Hypothalamus (tissue), 51 donors: Measurements from ENCODE around the gene MROH8.

ENCODE experiments used
- DNase-seq, 51 donors: peaks; one replicate each; lab custom pipeline; 2025; lab: John Stamatoyannopoulos, UW

The MROH8 gene

DNA sequence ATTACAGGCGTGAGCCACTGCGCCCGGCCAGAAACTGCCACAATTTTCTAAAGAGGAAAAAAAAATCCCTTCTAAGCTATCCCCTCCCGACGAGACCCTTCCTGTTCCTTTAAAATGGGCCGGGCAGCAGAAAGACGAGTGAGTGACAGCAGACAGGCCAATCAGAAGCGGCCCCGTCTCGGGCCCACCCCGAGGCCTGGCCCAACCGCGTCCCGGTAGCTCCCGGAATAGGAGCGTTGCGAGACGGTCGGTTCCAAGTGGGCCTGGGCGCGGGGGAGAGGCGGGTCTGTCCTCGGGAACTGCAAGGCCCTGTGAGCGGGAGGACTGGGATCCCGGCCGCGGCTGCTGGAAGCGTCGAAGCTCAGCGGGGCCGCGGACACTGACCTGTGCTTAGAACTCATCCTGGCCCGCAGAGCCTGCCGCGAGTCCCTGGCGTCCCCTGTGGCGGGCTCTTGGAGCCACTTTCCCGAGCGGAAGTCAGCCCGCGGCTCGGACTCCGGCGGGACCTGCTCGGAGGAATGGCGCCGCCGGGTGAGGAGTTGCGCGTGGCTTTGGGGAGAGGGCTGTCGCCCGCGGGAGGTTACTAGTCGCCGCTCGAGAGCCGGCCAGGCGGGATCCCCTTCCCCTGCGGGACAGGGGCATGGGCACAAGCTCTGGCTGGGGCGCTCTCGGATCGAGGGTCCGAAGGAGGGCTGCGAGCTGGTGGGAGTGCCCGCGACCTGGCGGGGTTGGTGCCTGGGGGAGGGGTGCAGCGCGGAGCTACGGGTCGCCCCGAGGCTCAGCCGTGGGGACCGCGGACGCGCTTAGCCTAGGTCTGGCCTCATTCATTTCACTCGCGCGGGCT, at the start of gene MROH8, which contains the start of gene RPN2:
TSS of gene MROH8 (minus strand) at position 710 of the 844 bp plus-strand sequence.
TSS of gene RPN2 (plus strand) at position 492 of the 844 bp plus-strand sequence. CDS start at position 519, 27 bp downstream.
- DNase-seq, result peak; percentile 70 to 98 (median 95)

DNA sequence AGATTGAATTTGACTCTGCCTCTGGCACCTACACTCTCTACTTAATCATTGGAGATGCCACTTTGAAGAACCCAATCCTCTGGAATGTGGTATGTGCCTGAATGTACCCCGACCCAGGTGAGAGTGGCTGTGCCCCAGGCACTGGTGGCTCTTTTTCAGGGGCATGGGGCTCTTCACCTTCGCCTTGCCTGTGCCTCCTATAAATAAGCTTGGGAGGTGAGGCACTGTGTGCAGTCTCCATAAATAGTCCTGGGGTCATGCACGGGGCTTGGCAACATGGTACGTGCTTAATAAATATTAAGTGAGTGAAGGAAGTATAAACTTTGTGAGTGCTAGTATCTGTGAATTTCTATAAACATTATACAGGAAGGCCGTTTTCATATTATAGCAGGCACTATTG, 49.3 kb upstream of the MROH8 start:
- no peak for DNase-seq

DNA sequence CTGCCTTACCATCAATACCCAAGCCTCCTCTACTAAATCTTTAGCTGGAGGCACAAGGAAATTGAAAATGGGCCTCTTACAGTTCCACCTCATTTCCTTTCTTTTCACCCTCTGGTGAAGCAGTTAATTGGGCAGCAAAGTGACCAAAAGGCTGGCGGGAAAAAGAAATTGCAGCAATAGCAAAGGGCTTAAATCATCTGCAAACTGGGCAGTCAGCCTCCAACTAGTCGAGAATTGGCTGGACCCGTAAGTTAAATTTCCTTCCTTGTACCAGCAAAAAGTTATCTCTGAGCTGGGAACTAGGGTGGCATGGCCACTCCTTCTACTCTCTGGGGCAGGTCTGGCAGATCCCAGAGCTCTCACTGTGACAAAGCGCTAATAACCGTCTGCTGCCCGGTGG, 48.7 kb upstream of the MROH8 start:
- DNase-seq, result no peak

DNA sequence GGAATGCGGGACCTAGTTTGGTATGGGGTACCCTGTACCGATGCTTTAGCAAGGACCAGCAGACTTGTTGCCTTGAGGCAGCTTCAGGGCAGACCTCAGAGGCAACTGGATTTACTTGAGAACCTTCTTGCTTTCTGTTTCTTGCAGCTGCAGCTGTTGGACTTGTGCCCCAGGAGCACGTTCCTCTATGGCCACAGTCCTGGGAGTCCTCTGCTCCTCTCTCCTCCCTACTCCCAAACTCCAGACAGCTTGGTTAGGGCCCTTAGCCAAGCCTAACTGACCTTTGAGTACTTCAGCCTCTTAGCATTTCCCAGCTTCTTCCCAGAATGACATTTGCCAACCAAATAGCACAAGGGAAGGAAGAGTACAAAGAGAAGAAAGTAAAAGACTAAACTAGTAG, 47.5 kb upstream of the MROH8 start:
- no peak for DNase-seq

DNA sequence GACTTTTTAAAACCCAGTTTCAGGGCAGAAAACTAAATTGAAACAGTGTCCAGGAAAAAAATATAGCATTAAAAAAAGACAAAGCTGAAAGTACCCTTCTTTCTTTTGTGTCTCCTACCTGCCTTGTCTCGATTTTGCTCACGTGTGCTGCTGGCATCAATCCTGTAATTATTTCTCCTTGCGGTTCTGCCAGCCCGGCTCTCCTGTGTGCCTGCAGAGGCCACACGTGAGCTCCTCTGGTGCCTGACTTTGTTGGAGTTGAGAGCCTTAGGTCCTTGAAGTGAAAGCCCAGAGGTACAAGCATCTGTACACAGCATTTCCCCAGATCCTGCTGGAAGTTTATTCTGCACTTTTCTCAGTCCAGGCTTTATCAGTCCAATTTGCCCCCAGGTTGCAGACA, 45.8 kb upstream of the MROH8 start:
- no peak for DNase-seq

DNA sequence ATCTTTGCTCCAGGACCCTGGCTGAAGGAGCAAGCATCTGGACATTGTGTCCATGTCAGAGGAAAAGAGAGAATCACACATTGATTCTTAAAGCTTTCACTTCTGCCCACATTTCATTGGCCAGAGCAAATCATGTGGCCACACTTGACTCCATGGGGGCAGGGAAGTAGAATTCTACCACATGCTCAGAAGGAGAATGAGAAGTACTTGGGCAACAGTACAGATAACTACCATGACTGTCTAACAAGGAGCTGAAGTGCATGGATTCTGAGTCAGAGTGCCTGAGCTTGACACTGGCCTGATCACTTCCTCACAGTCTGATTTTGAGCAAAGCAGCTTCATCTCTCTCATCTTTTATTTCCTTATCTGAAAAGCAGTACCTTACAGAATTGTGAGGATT, 43.7 kb upstream of the MROH8 start:
- DNase-seq, result peak in 7 of 51 donors; percentile 4 to 32 (median 13)

DNA sequence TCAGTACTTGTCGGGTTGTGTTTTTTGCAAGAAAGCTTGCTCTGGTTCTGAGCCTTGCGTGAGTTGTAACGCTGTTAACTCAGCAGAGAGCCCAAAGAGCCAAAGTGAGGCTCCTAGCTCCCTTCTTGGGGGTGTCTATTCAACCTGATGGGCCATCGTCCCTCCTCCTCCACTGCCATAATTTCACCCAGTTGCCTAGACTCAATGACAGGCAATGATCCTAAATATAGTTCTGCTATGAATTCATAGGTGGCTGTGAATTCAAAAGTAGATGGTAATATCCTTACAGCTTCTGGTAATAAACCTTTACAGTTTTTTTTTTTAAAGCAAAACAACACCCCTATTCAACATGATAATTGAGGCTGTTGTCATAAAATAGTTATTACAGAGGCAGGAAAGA, 42.7 kb upstream of the MROH8 start:
- DNase-seq, result no peak

DNA sequence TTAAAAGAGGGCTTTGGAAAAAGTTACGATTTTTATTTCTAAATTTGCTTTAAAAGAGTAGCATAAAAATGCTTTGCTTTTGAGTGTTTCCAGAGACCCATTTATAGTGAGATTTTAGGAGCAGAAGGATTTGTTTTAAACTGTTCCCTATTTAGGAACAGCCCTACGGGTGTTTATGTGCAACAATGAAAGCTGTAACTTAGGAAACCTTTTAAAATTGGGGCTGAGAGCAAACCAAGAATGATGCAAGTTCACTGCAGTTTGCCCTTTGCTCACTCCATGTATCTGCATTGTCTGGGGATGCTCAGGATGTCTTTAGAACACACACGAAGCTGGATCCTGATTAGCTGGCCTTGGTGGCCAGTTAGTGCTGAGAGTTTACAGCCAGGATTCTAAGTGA, 41.4 kb upstream of the MROH8 start:
- DNase-seq, result no peak

DNA sequence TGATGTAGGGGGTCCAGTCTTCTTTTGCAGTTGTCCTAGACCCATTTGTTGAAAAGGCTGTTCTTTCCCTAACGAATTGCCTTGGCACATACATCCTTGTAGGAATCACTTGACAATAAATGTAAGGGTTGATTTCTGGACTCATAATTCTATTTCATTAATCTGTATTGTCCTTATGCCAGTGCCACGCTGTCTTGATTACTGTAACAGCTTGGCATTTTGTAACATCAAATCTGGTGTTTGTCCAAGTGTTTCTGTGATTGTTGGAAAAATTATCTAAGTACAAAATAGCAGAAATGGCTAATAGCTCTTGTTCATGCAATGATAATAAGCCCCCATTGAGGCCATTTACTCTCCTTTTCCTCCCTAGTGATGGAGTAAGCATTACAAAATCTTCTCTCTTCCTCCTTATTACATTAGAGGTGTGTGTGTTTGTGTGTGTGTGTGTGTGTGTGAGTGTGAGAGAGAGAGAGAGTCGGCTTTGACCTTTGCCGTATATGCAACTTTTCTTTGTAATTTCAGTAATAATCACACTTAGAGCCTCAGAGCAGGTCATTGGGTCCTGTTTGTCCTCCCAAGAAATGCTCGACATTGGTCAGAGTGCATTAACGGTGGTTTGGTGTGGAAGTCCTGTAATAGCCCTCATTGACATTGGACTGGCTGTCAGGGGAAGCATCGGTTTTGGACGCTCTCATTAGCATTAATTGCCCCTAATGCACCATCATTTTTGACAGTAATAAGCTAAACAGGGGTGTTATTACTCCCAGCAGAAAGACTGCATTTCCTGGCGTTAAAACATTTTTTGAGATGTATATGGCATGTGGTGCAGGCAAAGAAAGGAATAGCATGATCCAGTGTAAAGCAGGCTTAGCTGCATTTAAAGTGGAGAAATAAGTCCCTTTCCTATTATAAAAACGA, 40.7 kb upstream of the MROH8 start:
- DNase-seq, result no peak

DNA sequence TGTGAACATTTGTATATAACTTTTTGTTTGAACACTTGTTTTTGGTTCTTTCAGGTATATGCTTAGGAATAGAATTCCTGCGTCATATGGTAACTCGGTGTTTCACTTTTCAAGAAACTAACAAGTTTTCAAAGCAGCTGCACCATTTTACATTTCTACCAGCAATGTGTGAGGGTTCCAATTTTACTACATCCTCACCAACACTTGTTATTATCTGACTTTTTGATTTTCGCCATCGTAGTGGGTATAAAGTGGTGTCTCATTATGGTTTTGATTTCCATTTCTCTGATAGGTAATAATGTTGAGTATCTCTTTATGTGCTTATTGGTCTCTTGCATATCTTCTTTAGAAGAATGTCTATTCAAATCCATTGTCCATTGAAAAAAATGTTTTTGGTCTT, 39.6 kb upstream of the MROH8 start:
- DNase-seq, result no peak

DNA sequence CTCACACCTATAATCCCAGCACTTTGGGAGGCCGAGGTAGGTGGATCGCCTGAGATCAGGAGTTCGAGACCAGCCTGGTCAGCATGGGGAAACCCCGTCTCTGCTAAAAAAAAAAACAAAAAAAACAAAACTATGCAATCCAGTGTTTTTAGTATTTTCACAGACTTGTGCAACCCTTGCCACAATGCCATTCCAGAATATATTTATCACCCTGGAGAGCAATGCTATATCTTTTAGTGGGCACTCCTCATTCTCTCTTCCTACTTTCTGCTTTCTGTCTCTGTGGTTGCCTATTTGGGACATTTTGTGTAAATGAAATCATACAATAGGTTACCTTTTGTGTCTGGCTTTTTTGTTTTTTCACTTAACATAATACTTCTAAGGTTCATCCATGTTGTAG, 39.1 kb upstream of the MROH8 start:
- DNase-seq, result no peak

DNA sequence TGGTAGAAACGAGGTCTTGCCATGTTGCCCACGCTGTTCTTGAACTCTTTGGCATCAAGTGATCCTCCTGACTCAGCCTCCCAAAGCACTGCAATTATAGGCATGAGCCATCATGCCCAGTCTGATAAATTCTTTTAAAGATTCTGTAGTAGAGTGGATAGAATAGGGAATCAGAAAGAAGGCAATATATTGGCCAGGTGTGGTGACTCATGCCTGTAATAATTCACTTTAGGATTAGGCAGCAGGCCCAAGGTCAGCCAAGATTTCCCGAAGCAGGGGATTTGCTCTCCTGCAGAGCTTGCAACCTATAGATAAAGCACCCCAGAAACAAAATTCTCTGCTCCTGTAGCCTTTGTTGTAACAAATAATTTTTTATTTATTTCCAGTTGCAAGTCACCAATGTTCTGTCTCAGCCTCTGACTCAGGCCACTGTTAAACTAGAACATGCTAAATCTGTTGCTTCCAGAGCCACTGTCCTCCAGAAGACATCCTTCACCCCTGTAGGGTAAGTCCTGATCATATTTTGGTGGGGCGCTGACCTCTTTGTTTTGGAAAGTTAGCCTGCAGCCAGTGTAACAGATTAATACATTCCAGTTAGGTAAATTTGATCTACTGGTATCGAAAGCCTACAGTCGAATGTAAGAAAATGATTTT, 30.4 kb upstream of the MROH8 start:
- DNase-seq, result no peak

DNA sequence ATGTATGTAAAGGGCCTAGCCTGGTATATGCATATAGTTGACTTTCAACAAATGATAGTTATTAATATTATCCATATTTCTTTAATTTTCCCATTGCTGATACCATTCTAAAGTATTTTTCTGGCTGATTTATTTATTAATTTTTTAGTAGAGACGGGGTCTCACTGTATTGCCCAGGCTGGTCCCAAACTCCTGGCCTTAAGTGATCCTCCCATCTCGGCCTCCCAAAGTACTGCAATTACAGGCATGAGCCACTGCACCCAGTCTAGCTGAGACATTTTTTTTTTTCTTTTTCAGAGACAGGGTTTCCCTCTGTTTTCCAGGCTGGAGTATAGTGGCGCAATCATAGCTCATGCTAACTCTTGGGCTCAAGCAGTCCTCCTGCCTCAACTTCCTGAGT, 29.8 kb upstream of the MROH8 start:
- DNase-seq, result no peak

DNA sequence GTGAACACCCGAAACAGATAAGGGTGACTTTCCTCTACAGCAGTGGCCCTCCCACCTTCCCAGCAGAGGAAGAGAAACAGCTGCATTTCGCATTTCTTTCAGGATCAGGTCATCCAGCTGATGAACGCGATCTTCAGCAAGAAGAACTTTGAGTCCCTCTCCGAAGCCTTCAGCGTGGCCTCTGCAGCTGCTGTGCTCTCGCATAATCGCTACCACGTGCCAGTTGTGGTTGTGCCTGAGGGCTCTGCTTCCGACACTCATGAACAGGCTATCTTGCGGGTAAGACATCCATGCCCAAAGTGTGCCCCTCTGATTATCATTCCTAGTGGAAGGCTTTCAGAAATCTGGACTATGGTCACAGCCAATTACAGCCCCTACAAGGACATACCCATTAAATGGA, 27.8 kb upstream of the MROH8 start:
- no peak for DNase-seq

DNA sequence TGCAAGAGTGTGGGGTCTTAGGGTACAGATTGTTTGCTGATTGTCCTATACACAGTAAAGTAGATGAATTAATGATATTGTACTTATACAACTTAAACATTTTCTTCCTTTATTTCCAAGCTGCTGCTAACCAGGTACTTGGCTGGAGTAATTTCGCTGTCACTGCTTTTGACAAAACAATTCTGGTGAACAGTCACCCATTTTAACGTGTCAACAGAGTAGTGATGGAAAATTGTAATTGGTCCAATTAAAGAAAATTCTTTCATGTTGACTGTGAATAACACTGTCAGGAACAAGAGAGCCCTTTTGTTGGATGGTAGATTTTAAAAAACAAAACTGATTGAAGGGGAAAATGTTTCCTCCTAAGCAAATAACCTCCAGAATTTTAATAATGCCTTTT, 26.4 kb upstream of the MROH8 start:
- DNase-seq, result no peak

DNA sequence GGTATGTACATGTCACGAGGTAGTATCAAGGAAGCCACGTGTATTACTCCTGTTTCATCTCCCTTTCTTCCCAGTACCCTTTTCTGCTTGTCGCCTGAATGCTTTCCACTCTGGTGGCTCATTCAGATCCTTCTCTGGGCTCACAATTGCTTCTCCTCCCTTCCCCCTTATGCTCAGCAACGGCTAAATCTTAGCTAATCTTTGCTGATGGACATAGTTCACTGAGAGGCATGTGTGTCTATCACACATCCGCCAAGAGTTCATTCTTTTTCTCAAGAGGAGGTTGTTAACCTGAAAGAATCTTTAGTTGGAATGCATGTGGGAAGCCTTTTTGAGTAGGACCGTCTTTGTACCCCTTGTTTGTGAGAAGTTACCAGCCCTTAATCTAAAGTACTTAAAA, 25.8 kb upstream of the MROH8 start:
- no peak for DNase-seq

DNA sequence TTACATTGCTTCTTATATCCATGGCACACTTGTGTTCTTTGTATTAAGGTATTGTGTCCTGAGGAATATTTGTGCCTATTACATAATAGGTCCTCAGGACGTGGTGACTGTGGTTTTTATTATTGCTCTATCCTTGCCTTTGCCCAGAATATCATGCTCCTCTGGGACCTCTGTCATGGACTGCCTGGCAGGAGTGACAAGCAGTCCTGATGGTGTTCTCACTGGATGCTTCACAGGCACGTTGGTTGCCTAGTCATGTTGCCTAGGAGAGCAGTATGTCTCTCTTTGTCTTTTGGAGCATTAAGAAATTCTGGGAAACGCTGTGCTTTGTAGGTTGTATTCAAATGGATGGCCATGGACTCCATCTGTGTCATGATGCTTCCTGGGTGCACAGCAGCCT, 24.7 kb upstream of the MROH8 start:
- peak in 1 of 51 donors; percentile 18 for DNase-seq

DNA sequence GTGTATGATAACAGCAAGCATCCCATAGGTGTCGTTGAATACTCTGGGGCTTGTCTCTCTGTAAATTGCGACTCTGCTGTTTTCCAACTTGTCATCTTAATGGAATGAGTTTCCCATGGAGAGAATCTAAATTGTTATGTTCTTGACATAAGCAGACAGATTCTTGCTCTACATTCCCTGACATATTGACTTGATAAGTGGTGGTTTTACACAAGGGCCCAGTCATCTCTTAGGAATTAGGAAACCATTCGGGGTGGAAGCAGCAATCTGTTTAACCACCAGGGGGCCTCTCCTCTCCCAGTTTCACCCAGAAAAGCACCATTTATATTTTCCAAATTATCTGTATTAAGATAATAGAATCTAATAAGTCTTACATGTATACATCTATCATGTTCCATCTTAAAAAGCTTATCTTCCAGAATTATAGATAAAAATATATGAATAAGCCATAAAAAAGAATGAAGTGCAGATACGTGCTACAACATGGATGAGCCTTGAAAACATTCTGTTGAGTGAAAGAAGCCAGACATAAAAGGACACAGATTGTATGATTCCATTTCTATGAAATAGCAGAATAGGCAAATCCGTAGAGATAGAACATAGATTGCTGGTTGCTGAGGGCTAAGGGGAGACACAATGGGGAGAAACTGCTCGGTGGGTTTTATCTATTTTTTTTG, 23.1 kb upstream of the MROH8 start:
- DNase-seq, result peak in 6 of 51 donors; percentile 2 to 47 (median 10)

DNA sequence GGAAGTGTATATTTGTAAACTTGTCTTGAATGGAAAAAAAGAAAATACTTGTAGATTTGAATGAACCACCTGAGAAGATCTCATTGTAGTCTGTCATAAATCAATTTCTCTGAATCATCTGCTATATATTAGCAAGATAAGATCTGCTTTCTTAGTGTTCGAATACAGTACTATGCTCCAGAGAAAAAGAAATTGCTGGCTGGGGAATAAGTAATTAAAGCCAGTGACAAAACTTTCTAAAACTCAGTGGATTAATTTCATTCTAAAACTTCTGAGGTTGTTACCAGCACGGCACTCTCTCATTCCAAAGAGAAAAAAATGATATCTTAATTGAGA, 22.4 kb upstream of the MROH8 start:
- no peak for DNase-seq

DNA sequence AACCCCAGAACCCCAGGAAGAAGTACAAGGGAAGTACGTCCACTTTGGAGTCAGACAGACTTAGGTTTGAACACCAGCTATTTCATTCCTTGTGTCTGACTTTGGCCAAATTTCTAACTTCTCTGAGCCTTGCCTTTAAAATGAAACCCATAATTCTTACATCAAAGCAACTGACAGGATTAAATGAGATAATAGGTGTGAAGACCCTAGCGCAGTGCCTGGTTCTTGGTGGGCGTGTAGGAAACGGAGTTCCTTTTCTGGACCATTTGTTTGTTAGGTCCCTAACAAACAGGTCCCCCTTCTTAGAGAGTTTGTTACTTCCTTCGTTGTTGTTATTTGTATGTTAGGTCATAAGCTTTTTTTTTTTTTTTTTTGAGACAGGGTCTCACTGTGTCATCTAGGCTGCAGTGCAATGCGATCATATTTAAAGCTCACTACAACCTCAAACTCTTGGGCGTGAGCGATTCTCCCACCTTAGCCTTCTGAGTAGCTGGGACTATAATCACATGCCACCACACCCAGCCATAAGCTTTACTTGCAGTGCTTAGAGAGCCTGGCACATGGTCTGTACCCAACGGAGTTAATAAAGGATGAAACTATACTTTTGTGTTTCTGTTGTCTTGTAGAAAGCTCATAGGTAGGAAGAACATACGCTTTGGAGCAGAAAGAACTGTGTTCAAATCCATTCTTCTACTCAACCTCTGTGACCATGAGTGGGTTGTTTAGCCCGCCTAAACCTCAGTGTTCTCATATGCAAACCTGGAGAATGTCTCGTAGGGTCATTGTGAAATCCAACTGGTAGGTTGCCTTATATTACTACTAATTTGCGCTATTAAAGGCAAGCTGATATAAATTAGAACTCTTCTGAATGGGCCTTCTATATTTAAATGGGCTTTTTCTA, 21.8 kb upstream of the MROH8 start:
- no peak for DNase-seq
